MM.1S (cell line): ENCODE measurements around the gene FASTK.

ENCODE experiments used
- DNase-seq: peaks from one replicate; pipeline ENCODE4 v3.0.0-alpha.2; 2015
- H2AFZ ChIP-seq: fragments of 300-600 bp; sonication (generic); 2 replicates; pipeline ENCODE4 v1.6.0; 2016; ENCODE audit warnings: antibody characterized with exemption, low read length
- H3F3A ChIP-seq: fragments of 300-600 bp; sonication (generic); 2 replicates; pipeline ENCODE4 v1.6.1; 2016; ENCODE audit warnings: mild to moderate bottlenecking, antibody characterized with exemption, low read length, moderate library complexity, mixed read lengths; ENCODE audit not compliant: insufficient read depth
- H3K27ac ChIP-seq: fragments of 300-600 bp; sonication (generic); 2 replicates; pipeline ENCODE4 v1.5.1; 2016; ENCODE audit warnings: mild to moderate bottlenecking, low read length
- H3K27me3 ChIP-seq: fragments of 300-600 bp; sonication (generic); replicated peaks from 2 replicates; pipeline ENCODE4 v1.6.0; 2016; ENCODE audit warnings: low read length; ENCODE audit not compliant: insufficient read depth
- H3K36me3 ChIP-seq: fragments of 300-600 bp; sonication (generic); replicated peaks from 2 replicates; pipeline ENCODE4 v1.6.1; 2016; ENCODE audit warnings: mild to moderate bottlenecking, low read length, mixed read lengths; ENCODE audit not compliant: insufficient read depth
- H3K4me1 ChIP-seq: fragments of 300-600 bp; sonication (generic); 2 replicates; pipeline ENCODE4 v1.6.1; 2016; ENCODE audit warnings: low read length, mixed read lengths
- H3K4me2 ChIP-seq: fragments of 300-600 bp; sonication (generic); 2 replicates; pipeline ENCODE4 v1.6.0; 2016; ENCODE audit warnings: low read depth, low read length
- H3K4me3 ChIP-seq: fragments of 300-600 bp; sonication (generic); 2 replicates; pipeline ENCODE4 v1.5.1; 2016; ENCODE audit warnings: low read length, mixed read lengths
- H3K79me2 ChIP-seq: fragments of 300-600 bp; sonication (generic); 2 replicates; pipeline ENCODE4 v1.6.1; 2016; ENCODE audit warnings: mixed run types, low read length, mixed read lengths
- H3K9ac ChIP-seq: fragments of 300-600 bp; sonication (generic); 2 replicates; pipeline ENCODE4 v1.6.1; 2016; ENCODE audit warnings: low read length, mixed read lengths
- H3K9me2 ChIP-seq: fragments of 300-600 bp; sonication (generic); replicated peaks from 2 replicates; pipeline ENCODE4 v1.6.1; 2016; ENCODE audit warnings: mild to moderate bottlenecking, low read length, mixed read lengths; ENCODE audit not compliant: insufficient read depth
- H3K9me3 ChIP-seq: fragments of 300-600 bp; sonication (generic); replicated peaks from 2 replicates; pipeline ENCODE4 v1.6.1; 2016; ENCODE audit warnings: mild to moderate bottlenecking, low read length, mixed read lengths; ENCODE audit not compliant: insufficient read depth
- H4K20me1 ChIP-seq: fragments of 300-600 bp; sonication (generic); 2 replicates; pipeline ENCODE4 v1.6.1; 2016; ENCODE audit warnings: mild to moderate bottlenecking, low read length, moderate library complexity, mixed read lengths; ENCODE audit not compliant: insufficient read depth
- CTCF ChIP-seq: fragments of 300-600 bp; sonication (generic); IDR thresholded peaks from 2 replicates; pipeline ENCODE4 v1.5.1; 2016; ENCODE audit warnings: antibody characterized with exemption, low read length, mixed read lengths
- EZH2 ChIP-seq: fragments of 300-600 bp; sonication (generic); optimal IDR thresholded peaks from 2 replicates; pipeline ENCODE3; 2017; ENCODE audit warnings: low read depth, mild to moderate bottlenecking, antibody characterized with exemption, low read length, mixed read lengths
- EZH2phosphoT487 ChIP-seq: fragments of 300-600 bp; sonication (generic); IDR thresholded peaks from 2 replicates; pipeline ENCODE4 v1.6.1; 2018; ENCODE audit warnings: antibody characterized with exemption, low read length

The FASTK gene

DNA sequence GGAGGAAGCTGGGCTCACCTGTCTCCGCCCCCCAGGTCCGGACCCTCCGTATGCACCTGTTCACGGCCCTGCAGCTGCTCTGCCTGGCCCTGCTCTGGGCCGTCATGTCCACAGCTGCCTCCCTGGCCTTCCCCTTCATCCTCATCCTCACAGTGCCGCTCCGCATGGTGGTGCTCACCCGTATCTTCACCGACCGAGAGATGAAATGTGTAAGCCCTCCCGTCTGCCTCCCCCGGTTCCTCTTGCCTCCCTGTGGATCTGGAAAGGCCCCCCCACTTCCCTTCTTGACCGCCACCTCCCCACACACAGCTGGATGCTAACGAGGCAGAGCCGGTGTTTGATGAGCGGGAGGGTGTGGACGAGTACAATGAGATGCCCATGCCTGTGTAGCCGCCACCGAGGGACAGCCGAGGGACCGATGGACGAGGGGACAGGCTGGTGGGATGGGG is 4.6 kb downstream of the FASTK start:
- no peaks in the 10 kb centered on the region for H3K9me3 ChIP-seq
- H3K4me1 ChIP-seq: peaks cover 8% of the 10 kb centered on the region
- DNase-seq: no peak
- no peaks in the 10 kb centered on the region for H4K20me1 ChIP-seq
- H3K79me2 ChIP-seq: peaks cover 30% of the 10 kb centered on the region
- H3K4me2 ChIP-seq: no peak overlapping the region
- H3K36me3 ChIP-seq: peaks cover 3% of the 10 kb centered on the region; the same call in 1 of the 2 replicates
- H3K27ac ChIP-seq: no peak overlapping the region
- no peaks in the 10 kb centered on the region for H3K27me3 ChIP-seq
- H3K9me2 ChIP-seq: no peaks in the 10 kb centered on the region
- no peak overlapping the region for H2AFZ ChIP-seq
- H3F3A ChIP-seq: peaks cover 13% of the 10 kb centered on the region; the same call in 1 of the 2 replicates
- H3K9ac ChIP-seq: no peak overlapping the region
- no peak for TF ChIP-seq EZH2
- no peak for TF ChIP-seq EZH2phosphoT487
- no peak for TF ChIP-seq CTCF
- no peak overlapping the region for H3K4me3 ChIP-seq

GRCh38 chr7:151075662-151075971 is 5.0 kb downstream of the FASTK start:
- H3K4me2 ChIP-seq: no peak overlapping the region
- DNase-seq: no peak
- H3K9ac ChIP-seq: no peak overlapping the region
- peaks cover 29% of the 10 kb centered on the region for H3K79me2 ChIP-seq
- TF ChIP-seq CTCF (no peak), EZH2 (no peak), EZH2phosphoT487 (no peak)
- no peaks in the 10 kb centered on the region for H3K27me3 ChIP-seq
- no peaks in the 10 kb centered on the region for H4K20me1 ChIP-seq
- H3K27ac ChIP-seq: no peak overlapping the region
- peaks cover 8% of the 10 kb centered on the region for H3K4me1 ChIP-seq
- no peak overlapping the region for H2AFZ ChIP-seq
- H3K4me3 ChIP-seq: no peak overlapping the region
- no peaks in the 10 kb centered on the region for H3K9me3 ChIP-seq
- H3K36me3 ChIP-seq: peaks cover 3% of the 10 kb centered on the region; the same call in 1 of the 2 replicates
- H3K9me2 ChIP-seq: no peaks in the 10 kb centered on the region
- H3F3A ChIP-seq: peaks cover 12% of the 10 kb centered on the region; the same call in 1 of the 2 replicates

DNA sequence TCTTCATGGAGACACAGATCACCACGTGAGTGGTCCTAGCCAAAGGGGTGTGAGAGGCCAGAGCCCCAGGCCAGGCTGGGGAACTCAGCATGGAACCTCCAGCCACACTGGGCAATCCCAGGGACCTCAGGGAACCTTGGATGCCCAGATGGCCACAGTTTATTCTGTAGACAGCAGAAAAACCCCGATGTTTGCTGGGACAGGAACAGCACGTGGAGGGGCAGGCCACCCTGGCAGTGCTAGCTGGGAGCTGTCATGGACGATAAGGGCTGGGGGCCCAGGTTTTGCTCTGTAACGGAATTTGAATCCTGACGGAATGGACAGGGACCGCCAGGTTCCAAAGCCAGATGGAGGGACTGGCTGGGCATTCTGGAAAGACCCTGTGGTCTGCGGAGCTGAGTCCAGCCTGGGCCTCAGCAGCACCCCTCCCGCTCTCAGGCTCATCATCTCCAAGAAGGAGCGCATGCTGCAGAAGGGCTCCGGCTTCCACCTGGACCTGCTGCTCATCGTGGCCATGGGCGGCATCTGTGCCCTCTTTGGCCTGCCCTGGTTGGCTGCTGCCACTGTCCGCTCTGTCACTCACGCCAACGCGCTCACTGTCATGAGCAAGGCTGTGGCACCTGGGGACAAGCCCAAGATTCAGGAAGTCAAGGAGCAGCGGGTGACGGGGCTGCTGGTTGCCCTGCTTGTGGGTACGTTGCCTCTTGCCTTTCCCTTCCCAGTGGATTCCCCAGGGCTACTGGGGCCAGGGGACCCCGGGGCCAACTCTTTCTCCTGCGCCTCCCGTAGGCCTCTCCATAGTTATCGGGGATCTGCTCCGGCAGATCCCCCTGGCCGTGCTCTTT is 5.6 kb downstream of the FASTK start:
- no peak overlapping the region for H3K9ac ChIP-seq
- no peaks in the 10 kb centered on the region for H3K27me3 ChIP-seq
- peaks cover 12% of the 10 kb centered on the region; the same call in 1 of the 2 replicates for H3F3A ChIP-seq
- TF ChIP-seq EZH2: no peak
- no peak for TF ChIP-seq EZH2phosphoT487
- no peak for TF ChIP-seq CTCF
- no peaks in the 10 kb centered on the region for H3K9me3 ChIP-seq
- no peak overlapping the region for H3K27ac ChIP-seq
- H3K4me2 ChIP-seq: no peak overlapping the region
- H2AFZ ChIP-seq: no peak overlapping the region
- peaks cover 24% of the 10 kb centered on the region for H3K79me2 ChIP-seq
- no peaks in the 10 kb centered on the region for H3K9me2 ChIP-seq
- H3K36me3 ChIP-seq: peaks cover 3% of the 10 kb centered on the region; the same call in 1 of the 2 replicates
- no peaks in the 10 kb centered on the region for H4K20me1 ChIP-seq
- no peak for DNase-seq
- H3K4me3 ChIP-seq: no peak overlapping the region
- H3K4me1 ChIP-seq: peaks cover 8% of the 10 kb centered on the region
